Measurements from ENCODE around the gene GBE1. TPM values are rescaled to one million over a fixed set of nuclear protein-coding genes. Genes with fewer than 3 reads are reported as not detected.

The GBE1 gene
- total RNA-seq, 1 experiment from 2014 or later, result 9.2 TPM

DNA sequence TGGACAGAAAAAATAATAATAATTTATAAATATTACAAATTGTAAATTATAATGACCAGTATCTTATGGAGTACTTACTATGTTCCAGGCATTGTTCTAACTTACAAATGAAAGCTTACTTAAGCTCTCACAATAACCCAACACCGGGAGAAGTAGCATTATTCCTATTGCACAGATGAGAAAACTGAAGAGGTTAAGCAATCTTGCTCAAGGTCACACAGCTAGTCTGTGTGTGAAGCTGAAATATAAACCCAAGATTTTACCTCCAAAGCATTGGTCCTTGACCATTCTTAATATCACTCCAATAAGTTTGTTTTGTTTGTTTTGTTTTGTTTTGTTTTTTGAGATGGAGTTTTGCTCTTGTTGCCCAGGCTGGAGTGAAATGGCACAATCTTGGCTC, 43.1 kb downstream of the GBE1 start:
- Mint-ChIP-seq H3K27ac (no peak overlapping the region), H3K4me1 (no peaks in the 10 kb centered on the region), H3K4me3 (no peak overlapping the region), H3K9me3 (peaks cover 3% of the 10 kb centered on the region; the same call in 1 of the 2 replicates), H3K27me3 (ENCODE audit: low read depth) (no peaks in the 10 kb centered on the region), H3K36me3 (no peaks in the 10 kb centered on the region)
- DNase-seq (ENCODE audit: low spot score), result no peak
- POLR2A ChIA-PET, result no interaction called here
- ATAC-seq, result no peak
- no peak for TF ChIP-seq RELA (CRISPR knock-in tag; IDR thresholded peaks at IDR 0.05; ENCODE audit: borderline replicate concordance)
- TF ChIP-seq, protein P1, sequence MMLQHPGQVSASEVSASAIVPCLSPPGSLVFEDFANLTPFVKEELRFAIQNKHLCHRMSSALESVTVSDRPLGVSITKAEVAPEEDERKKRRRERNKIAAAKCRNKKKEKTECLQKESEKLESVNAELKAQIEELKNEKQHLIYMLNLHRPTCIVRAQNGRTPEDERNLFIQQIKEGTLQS (CRISPR knock-in tag; conservative IDR thresholded peaks at IDR 0.05), result no peak
- TF ChIP-seq NFATC4 (CRISPR knock-in tag; IDR thresholded peaks at IDR 0.05), result no peak
- TF ChIP-seq, protein P2, sequence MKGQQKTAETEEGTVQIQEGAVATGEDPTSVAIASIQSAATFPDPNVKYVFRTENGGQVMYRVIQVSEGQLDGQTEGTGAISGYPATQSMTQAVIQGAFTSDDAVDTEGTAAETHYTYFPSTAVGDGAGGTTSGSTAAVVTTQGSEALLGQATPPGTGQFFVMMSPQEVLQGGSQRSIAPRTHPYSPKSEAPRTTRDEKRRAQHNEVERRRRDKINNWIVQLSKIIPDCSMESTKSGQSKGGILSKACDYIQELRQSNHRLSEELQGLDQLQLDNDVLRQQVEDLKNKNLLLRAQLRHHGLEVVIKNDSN (CRISPR knock-in tag; IDR thresholded peaks at IDR 0.05), result no peak
- no peak for TF ChIP-seq ZNF423 (CRISPR knock-in tag; IDR thresholded peaks at IDR 0.05)
- TF ChIP-seq FOXJ3 (CRISPR knock-in tag; IDR thresholded peaks at IDR 0.05; ENCODE audit: borderline replicate concordance), result no peak
- no peak for TF ChIP-seq NR2C2 (CRISPR knock-in tag; IDR thresholded peaks at IDR 0.05)
- TF ChIP-seq, protein P3, sequence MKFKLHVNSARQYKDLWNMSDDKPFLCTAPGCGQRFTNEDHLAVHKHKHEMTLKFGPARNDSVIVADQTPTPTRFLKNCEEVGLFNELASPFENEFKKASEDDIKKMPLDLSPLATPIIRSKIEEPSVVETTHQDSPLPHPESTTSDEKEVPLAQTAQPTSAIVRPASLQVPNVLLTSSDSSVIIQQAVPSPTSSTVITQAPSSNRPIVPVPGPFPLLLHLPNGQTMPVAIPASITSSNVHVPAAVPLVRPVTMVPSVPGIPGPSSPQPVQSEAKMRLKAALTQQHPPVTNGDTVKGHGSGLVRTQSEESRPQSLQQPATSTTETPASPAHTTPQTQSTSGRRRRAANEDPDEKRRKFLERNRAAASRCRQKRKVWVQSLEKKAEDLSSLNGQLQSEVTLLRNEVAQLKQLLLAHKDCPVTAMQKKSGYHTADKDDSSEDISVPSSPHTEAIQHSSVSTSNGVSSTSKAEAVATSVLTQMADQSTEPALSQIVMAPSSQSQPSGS (CRISPR knock-in tag; IDR thresholded peaks at IDR 0.05; ENCODE audit: borderline replicate concordance, low read depth), result no peak
- TF ChIP-seq, protein P4, sequence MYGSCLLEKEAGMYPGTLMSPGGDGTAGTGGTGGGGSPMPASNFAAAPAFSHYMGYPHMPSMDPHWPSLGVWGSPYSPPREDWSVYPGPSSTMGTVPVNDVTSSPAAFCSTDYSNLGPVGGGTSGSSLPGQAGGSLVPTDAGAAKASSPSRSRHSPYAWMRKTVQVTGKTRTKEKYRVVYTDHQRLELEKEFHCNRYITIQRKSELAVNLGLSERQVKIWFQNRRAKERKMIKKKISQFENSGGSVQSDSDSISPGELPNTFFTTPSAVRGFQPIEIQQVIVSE (CRISPR knock-in tag; IDR thresholded peaks at IDR 0.05; ENCODE audit: borderline replicate concordance), result no peak
- TF ChIP-seq, protein P5, sequence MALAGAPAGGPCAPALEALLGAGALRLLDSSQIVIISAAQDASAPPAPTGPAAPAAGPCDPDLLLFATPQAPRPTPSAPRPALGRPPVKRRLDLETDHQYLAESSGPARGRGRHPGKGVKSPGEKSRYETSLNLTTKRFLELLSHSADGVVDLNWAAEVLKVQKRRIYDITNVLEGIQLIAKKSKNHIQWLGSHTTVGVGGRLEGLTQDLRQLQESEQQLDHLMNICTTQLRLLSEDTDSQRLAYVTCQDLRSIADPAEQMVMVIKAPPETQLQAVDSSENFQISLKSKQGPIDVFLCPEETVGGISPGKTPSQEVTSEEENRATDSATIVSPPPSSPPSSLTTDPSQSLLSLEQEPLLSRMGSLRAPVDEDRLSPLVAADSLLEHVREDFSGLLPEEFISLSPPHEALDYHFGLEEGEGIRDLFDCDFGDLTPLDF (CRISPR knock-in tag; IDR thresholded peaks at IDR 0.05), result no peak
- CTCF ChIA-PET, result no interaction called here

DNA sequence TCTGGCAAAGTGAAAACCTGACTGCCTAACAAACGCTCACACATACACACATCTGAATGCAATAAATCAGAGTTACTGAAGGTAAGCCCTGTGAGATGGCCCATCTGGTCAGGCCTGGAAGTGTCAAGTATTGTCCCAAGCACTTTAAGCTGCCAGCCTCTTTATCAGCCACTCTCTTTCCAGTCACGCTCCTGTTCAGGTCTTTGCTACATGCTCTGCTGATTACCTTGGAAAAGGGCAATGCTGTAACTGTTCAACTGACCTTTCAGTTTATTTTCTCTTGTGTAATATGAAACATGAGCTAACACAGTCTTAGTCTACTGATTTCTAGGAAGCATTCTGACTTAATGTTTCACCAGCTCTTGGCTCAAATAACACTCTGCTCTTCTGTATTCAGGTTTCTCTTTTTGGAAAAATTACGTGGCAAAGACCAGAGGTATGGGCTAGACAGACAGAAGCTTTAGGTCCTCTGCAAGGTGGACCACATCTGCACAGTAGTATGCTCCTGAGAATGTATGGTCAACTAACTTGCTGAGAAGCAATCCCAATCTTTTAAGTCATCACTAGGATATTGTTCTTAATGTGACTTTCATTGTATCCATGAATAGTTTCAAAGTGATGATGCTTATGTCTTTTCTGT, 44.5 kb downstream of the GBE1 start:
- H3K36me3 Mint-ChIP-seq, result no peaks in the 10 kb centered on the region
- peaks cover 3% of the 10 kb centered on the region for H3K9me3 Mint-ChIP-seq
- no peak overlapping the region for H3K4me3 Mint-ChIP-seq
- no peak for DNase-seq (ENCODE audit: low spot score)
- H3K27ac Mint-ChIP-seq, result no peak overlapping the region
- no peaks in the 10 kb centered on the region for H3K27me3 Mint-ChIP-seq (ENCODE audit: low read depth)
- ChIA-PET CTCF (no interaction called here), POLR2A (no interaction called here)
- no peaks in the 10 kb centered on the region for H3K4me1 Mint-ChIP-seq
- ATAC-seq, result no peak
- TF ChIP-seq KAT7 (CRISPR knock-in tag; IDR thresholded peaks at IDR 0.05; ENCODE audit: borderline replicate concordance) (no peak), GABPB1 (CRISPR knock-in tag; IDR thresholded peaks at IDR 0.05) (peak; percentile 95)

DNA sequence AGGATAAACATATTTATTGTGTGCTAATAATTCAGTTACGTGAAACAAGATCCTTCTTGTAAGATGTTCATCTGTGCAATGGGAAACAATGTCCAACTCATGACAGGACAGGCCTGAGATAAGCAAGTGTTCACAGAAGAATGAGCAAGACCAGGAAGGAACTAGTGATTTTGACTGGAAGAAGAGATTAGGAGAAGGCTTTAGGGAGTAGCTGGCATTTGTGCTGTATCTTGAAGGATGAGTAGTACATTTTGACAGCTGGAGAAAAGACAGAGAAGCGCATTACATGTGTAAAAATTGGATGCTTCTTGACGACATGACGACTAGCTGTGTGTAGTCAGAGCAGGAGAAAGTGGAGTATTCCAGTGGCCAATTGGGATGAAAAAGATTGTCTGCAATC, 48.4 kb downstream of the GBE1 start:
- Mint-ChIP-seq H3K27me3 (ENCODE audit: low read depth) (no peaks in the 10 kb centered on the region), H3K27ac (no peak overlapping the region), H3K36me3 (no peaks in the 10 kb centered on the region), H3K4me3 (no peak overlapping the region), H3K4me1 (no peaks in the 10 kb centered on the region), H3K9me3 (no peaks in the 10 kb centered on the region; the same call in 1 of the 2 replicates)
- DNase-seq (ENCODE audit: low spot score) (no peak), ATAC-seq (no peak)
- ChIA-PET POLR2A (no interaction called here), CTCF (no interaction called here)
- TF ChIP-seq STAT6 (CRISPR knock-in tag; conservative IDR thresholded peaks at IDR 0.05; ENCODE audit: low read depth), result no peak
